Pancreas (tissue), 10 donors: Measurements from ENCODE around the gene RNF212B. TPM values are rescaled to one million over a fixed set of nuclear protein-coding genes. Genes with fewer than 3 reads are reported as not detected.
"Not testable (repeated sequence)": the region's sequence is repeated elsewhere in the genome, so short reads cannot be mapped to it uniquely, and the experiment has no call there.

ENCODE experiments used
- ATAC-seq, 4 donors: fragments of 200-7000 bp; cut with Tn5 transposase; one replicate each; pipeline versions ENCODE4 v1.8.0 to v1.9.1; 2020; ENCODE audit warnings: mild to moderate bottlenecking in 4 of 4, moderate library complexity in 4 of 4
- DNase-seq, 6 donors: peaks; one replicate each; pipeline ENCODE4 v3.0.0-alpha.2; 2020
- FAIRE-seq: peaks from 2 replicates; lab custom pipeline; 2012; peaks lifted over from hg19 to GRCh38; lab: Jason Lieb, UNC
- H3K27ac ChIP-seq, 4 donors: fragments of 200-600 bp; sonication (generic); 1 replicate in 3 of 4; 2 replicates in 1 of 4; pipeline versions ENCODE4 v1.5.0 to v1.8.0; 2020
- H3K27me3 ChIP-seq, 4 donors: fragments of 200-600 bp; one replicate each; pipeline ENCODE4 v1.8.0; 2021
- H3K36me3 ChIP-seq, 3 donors: fragments of 200-600 bp; sonication (generic) in 1 of 3; one replicate each; pipeline versions ENCODE4 v1.5.0 to v1.8.0; 2020 to 2021
- H3K4me1 ChIP-seq, 3 donors: fragments of 200-600 bp; one replicate each; pipeline ENCODE4 v1.8.0; 2021
- H3K4me3 ChIP-seq, 4 donors: fragments of 200-600 bp; sonication (generic) in 2 of 4; one replicate each; pipeline versions ENCODE4 v1.5.0 to v1.8.0; 2020 to 2021
- H3K9me3 ChIP-seq, 4 donors: fragments of 200-600 bp; one replicate each; pipeline ENCODE4 v1.8.0; 2021
- CTCF ChIP-seq, 4 donors: fragments of 200-600 bp; sonication (generic) in 3 of 4; IDR thresholded peaks; one replicate each; pipeline versions ENCODE4 v1.5.0 to v1.8.0; 2021; ENCODE audit warnings: antibody characterized with exemption in 4 of 4
- WGBS, 2 donors: extraction: QIAGEN DNeasy Blood & Tissue Kit; methylation state at CpG; one replicate each; pipeline ENCODE4 v1.1.7; 2013; 5-methylcytosine and 5-hydroxymethylcytosine counted together
- intact Hi-C, 3 donors: fragments of 100-400 bp; cut with DNase I; formaldehyde crosslinking; loops; one replicate each; pipeline versions ENCODE4 v1.11.1 to v1.14.2; 2022
- polyA plus RNA-seq, 2 donors: library from polyadenylated mRNA; stranded (reverse); fragments of 200-250 nt; gene quantifications; one replicate each; pipeline ENCODE4 v1.2.3, GENCODE V29; 2013
- total RNA-seq, 6 donors: library from RNA; stranded (reverse); fragmentation: NEBNext Ultra II Directional in 4 of 6; extraction: Animal tissue kit (Norgen Biotek cat#: 25700) in 4 of 6; gene quantifications; one replicate each; pipeline versions ENCODE4 v1.2.1 to v1.2.4, GENCODE V29; 2021 to 2023
- donor health status: healthy with polysubstance abuse.
- donor health status: DM: no; HTN: no; CAD: no; lungs with moderate emphysema.
- donor health status: DM: no; HTN: no; CAD: no.
- donor health status: control.
- donor health status: control.
- donor health status: Bipolar disorder and iron deficiency.
- donor health status: DM: yes; HTN: yes; CAD: no.
- donor health status: DM: no; HTN: no; CAD: no.
- donor health status: DM: no; HTN: no; CAD: no.
- donor health status: DM: yes; HTN: yes; CAD: no.

The RNF212B gene
- total and polyA plus RNA-seq, 8 donors: 0.12 to 0.29 TPM; not detected in 6

GRCh38 chr14:23258256-23258655 lies 20.5 kb downstream of the RNF212B start:
- intact Hi-C loops: no loop called here
- 92 to 97% methylated on average over 5 of the region's 5 CpGs for WGBS, 2 donors
- Histone ChIP-seq H3K9me3 (no peaks in the 10 kb centered on the region), H3K4me3 (no peak overlapping the region), H3K4me1 (peaks cover 0 to 3% (median 0%) of the 10 kb centered on the region in 3 donors), H3K36me3 (no peaks in the 10 kb centered on the region), H3K27ac (no peak overlapping the region), H3K27me3 (no peaks in the 10 kb centered on the region)
- no peak for DNase-seq
- no peak for FAIRE-seq
- no peak for ATAC-seq
- no peak for TF ChIP-seq CTCF (IDR thresholded peaks at IDR 0.05)

- ATAC-seq: no peak
Observed at GRCh38 chr14:23259426-23259825, 21.7 kb downstream of the RNF212B start.

DNA sequence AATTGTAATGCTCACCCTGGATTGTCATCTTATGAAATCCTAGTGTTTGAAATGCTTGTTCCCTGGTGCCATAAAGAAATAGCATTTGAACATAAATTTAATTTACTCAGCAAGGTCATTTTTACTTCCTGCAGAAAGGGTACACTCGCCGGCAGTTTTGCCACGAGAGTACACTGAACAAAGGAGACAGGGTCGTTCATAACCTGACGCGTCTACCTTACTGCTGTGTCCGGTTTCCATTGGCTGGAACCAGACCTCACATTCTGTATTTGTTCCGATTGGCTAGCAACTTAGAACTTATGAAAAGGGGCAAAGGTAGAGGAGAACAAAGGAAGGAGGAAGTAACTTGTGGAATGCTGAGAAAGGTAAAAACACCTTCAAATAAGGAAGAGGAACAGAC lies 23.1 kb downstream of the RNF212B start:
- DNase-seq, H3K27me3 ChIP-seq, H3K4me1 ChIP-seq, FAIRE-seq, H3K36me3 ChIP-seq, H3K27ac ChIP-seq, ATAC-seq, H3K9me3 ChIP-seq, H3K4me3 ChIP-seq, intact Hi-C loops: not testable (repeated sequence)
- 68 to 78% methylated on average over 8 of the region's 8 CpGs for WGBS, 2 donors

More at GRCh38 chr14:23259426-23259825, 21.7 kb downstream of the RNF212B start:
- H3K27ac ChIP-seq: no peak overlapping the region
- DNase-seq (no peak), FAIRE-seq (no peak)
- H3K36me3 ChIP-seq: no peaks in the 10 kb centered on the region
- no peak for TF ChIP-seq CTCF (IDR thresholded peaks at IDR 0.05)
- no peaks in the 10 kb centered on the region for H3K9me3 ChIP-seq
- peaks cover 0 to 2% (median 0%) of the 10 kb centered on the region in 3 donors for H3K4me1 ChIP-seq
- no peaks in the 10 kb centered on the region for H3K27me3 ChIP-seq
- intact Hi-C loops: no loop called here
- H3K4me3 ChIP-seq: no peak overlapping the region

DNA sequence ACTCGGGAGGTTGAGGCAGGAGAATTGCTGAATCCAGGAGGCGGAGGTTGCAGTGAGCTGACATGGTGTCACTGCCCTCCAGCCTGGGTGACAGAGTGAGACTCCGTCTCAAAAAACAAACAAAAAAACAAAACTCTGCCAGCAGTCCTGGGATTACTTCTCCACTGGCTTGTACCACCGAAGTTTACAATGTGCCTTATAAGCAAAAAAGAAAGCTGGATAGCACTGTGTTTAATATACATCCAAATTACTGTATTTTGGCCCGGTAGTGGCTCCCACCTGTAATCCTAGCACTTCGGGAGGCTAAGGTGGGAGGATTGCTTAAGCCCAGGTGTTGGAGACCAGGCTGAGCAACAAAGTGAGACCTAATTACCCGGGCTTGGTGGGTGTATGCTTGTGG lies 31.5 kb downstream of the RNF212B start:
- H3K4me3 ChIP-seq: no peak overlapping the region
- no peak for TF ChIP-seq CTCF (IDR thresholded peaks at IDR 0.05)
- no peaks in the 10 kb centered on the region for H3K27me3 ChIP-seq
- WGBS, 2 donors: 80 to 85% methylated on average over 7 of the region's 7 CpGs
- H3K36me3 ChIP-seq: no peaks in the 10 kb centered on the region
- no peak overlapping the region for H3K27ac ChIP-seq
- DNase-seq: no peak
- no peaks in the 10 kb centered on the region for H3K9me3 ChIP-seq
- intact Hi-C loops: loop anchor here in 1 of 3 donors (5.0 kb wide), 1 partner anchor 113 kb away; no protein-coding TSS in a partner anchor
- FAIRE-seq: no peak
- H3K4me1 ChIP-seq: no peaks in the 10 kb centered on the region
- ATAC-seq: no peak

- 88% methylated on average over 2 of the region's 2 CpGs for WGBS, 2 donors
- Histone ChIP-seq H3K36me3 (no peaks in the 10 kb centered on the region), H3K4me1 (no peaks in the 10 kb centered on the region), H3K4me3 (no peak overlapping the region), H3K9me3 (no peaks in the 10 kb centered on the region), H3K27ac (no peak overlapping the region), H3K27me3 (no peaks in the 10 kb centered on the region)
- no peak for ATAC-seq
- no peak for DNase-seq
- no peak for TF ChIP-seq CTCF (IDR thresholded peaks at IDR 0.05)
- intact Hi-C loops: no loop called here
- FAIRE-seq: no peak
Observed at GRCh38 chr14:23275412-23275811, 37.7 kb downstream of the RNF212B start.
